ENCODE measurements around the gene ROR2.

- TF ChIP-seq RAD21 (IDR thresholded peaks at IDR 0.05; ENCODE audit: low read depth): no peak
- no peak for TF ChIP-seq REST (IDR thresholded peaks at IDR 0.05; ENCODE audit: low read depth)
- TF ChIP-seq EP300 (IDR thresholded peaks at IDR 0.05; ENCODE audit: borderline replicate concordance): no peak
- TF ChIP-seq CREB1 (IDR thresholded peaks at IDR 0.05; ENCODE audit: low read depth): no peak
- no peak for TF ChIP-seq YY1 (IDR thresholded peaks at IDR 0.05; ENCODE audit: low read depth)
- no peak for TF ChIP-seq FOXM1 (IDR thresholded peaks at IDR 0.05; ENCODE audit: borderline replicate concordance, low read depth)
- no peak for TF ChIP-seq TCF12 (IDR thresholded peaks at IDR 0.05; ENCODE audit: low read depth)
- TF ChIP-seq ZBTB7A (IDR thresholded peaks at IDR 0.05; ENCODE audit: low read depth): no peak
- TF ChIP-seq USF1 (IDR thresholded peaks at IDR 0.05): no peak
- TF ChIP-seq CEBPB (IDR thresholded peaks at IDR 0.05): no peak
- no peak for TF ChIP-seq TEAD4 (IDR thresholded peaks at IDR 0.05)
- TF ChIP-seq MAX (IDR thresholded peaks at IDR 0.05): no peak
Observed at GRCh38 chr9:91564081-91564670, 385.9 kb downstream of the ROR2 start.

Measured in Ishikawa (cell line).